Islet of Langerhans (tissue), 1 donor: ENCODE results near the gene BCORL1.

ENCODE experiments used
- FAIRE-seq: peaks from one replicate; lab custom pipeline; 2011; peaks lifted over from hg19 to GRCh38; lab: Jason Lieb, UNC

BCORL1 gene

GRCh38 chrX:130098210-130098552, 115.7 kb downstream of the BCORL1 start:
- no peak for FAIRE-seq

- FAIRE-seq = no peak
Observed at GRCh38 chrX:130100180-130100579, 117.7 kb downstream of the BCORL1 start.

GRCh38 chrX:130103605-130104004, 121.2 kb downstream of the BCORL1 start:
- FAIRE-seq = no peak

GRCh38 chrX:130105244-130105643, 122.8 kb downstream of the BCORL1 start:
- FAIRE-seq = no peak

GRCh38 chrX:130106071-130106470, 123.6 kb downstream of the BCORL1 start:
- no peak for FAIRE-seq
